Astrocyte (in vitro differentiated cells and primary cell): ENCODE measurements around the gene CDKAL1. TPM values are rescaled to one million over a fixed set of nuclear protein-coding genes. Genes with fewer than 3 reads are reported as not detected.

Experiments
- DNase-seq: peaks from one replicate; pipeline ENCODE4 v3.0.0-alpha.2; 2010; ENCODE audit warnings: low read depth
- FAIRE-seq: peaks from 2 replicates; lab custom pipeline; 2011; peaks lifted over from hg19 to GRCh38; lab: Jason Lieb, UNC
- H2AFZ ChIP-seq: 2 replicates; pipeline ENCODE4 v1.6.0; 2012; ENCODE audit warnings: low read depth, low read length, inconsistent platforms
- H3K27ac ChIP-seq: 2 replicates; pipeline ENCODE4 v1.5.1; 2011; ENCODE audit warnings: low read depth, low read length, inconsistent platforms
- H3K27me3 ChIP-seq: 2 replicates; pipeline ENCODE4 v1.6.0; 2011; ENCODE audit warnings: low read length, inconsistent platforms; ENCODE audit not compliant: insufficient read depth
- H3K36me3 ChIP-seq: 2 replicates; pipeline ENCODE4 v1.5.1; 2011; ENCODE audit warnings: low read length, inconsistent platforms; ENCODE audit not compliant: insufficient read depth
- H3K4me1 ChIP-seq: 2 replicates; pipeline ENCODE4 v1.5.1; 2011; ENCODE audit warnings: low read length, inconsistent platforms; ENCODE audit not compliant: insufficient read depth
- H3K4me2 ChIP-seq: 2 replicates; pipeline ENCODE4 v1.6.0; 2012; ENCODE audit warnings: low read length, inconsistent platforms
- H3K4me3 ChIP-seq: 2 replicates; pipeline ENCODE4 v1.5.1; 2011; ENCODE audit warnings: low read depth, mild to moderate bottlenecking, low read length, inconsistent platforms; ENCODE audit not compliant: insufficient read depth
- H3K79me2 ChIP-seq: 2 replicates; pipeline ENCODE4 v1.6.0; 2012; ENCODE audit warnings: mild to moderate bottlenecking, low read length, inconsistent platforms; ENCODE audit not compliant: insufficient read depth
- H3K9ac ChIP-seq: 2 replicates; pipeline ENCODE4 v1.6.0; 2012; ENCODE audit warnings: mild to moderate bottlenecking, low read length, inconsistent platforms
- H3K9me3 ChIP-seq: 2 replicates; pipeline ENCODE4 v1.5.1; 2012; ENCODE audit warnings: low read depth, mild to moderate bottlenecking, low read length, inconsistent platforms; ENCODE audit not compliant: insufficient read depth
- H4K20me1 ChIP-seq: 2 replicates; pipeline ENCODE4 v1.6.0; 2012; ENCODE audit warnings: low read length, inconsistent platforms; ENCODE audit not compliant: insufficient read depth
- H3K27ac Mint-ChIP-seq: one replicate; pipeline ENCODE4 v1.8.0; 2021; ENCODE audit warnings: mild to moderate bottlenecking, mixed read lengths; ENCODE audit not compliant: unreplicated experiment
- H3K27me3 Mint-ChIP-seq: one replicate; pipeline ENCODE4 v1.8.0; 2021; ENCODE audit warnings: low read depth, mixed read lengths; ENCODE audit not compliant: unreplicated experiment
- H3K36me3 Mint-ChIP-seq: one replicate; pipeline ENCODE4 v1.8.0; 2021; ENCODE audit warnings: low read depth, mixed read lengths; ENCODE audit not compliant: unreplicated experiment
- H3K4me1 Mint-ChIP-seq: one replicate; pipeline ENCODE4 v1.8.0; 2021; ENCODE audit warnings: low read depth, mixed read lengths; ENCODE audit not compliant: unreplicated experiment
- H3K4me3 Mint-ChIP-seq: one replicate; pipeline ENCODE4 v1.8.0; 2021; ENCODE audit warnings: mild to moderate bottlenecking, moderate library complexity, mixed read lengths; ENCODE audit not compliant: unreplicated experiment
- H3K9me3 Mint-ChIP-seq: one replicate; pipeline ENCODE4 v1.8.0; 2021; ENCODE audit warnings: mild to moderate bottlenecking, mixed read lengths; ENCODE audit not compliant: unreplicated experiment
- EZH2 ChIP-seq: IDR thresholded peaks from 2 replicates; pipeline ENCODE4 v1.6.1; 2012; ENCODE audit warnings: mild to moderate bottlenecking, low read length, inconsistent platforms; ENCODE audit not compliant: insufficient read depth
- total RNA-seq: library from RNA; stranded (reverse); gene quantifications from 2 replicates; pipeline ENCODE4 v1.2.1, GENCODE V29; 2021
- TF ChIP-seq, protein P1 (sequence below): IDR thresholded peaks from 2 replicates; pipeline ENCODE4 v1.5.1; 2011; ENCODE audit warnings: low read depth, mild to moderate bottlenecking, inconsistent platforms, low read length, moderate library complexity; ENCODE audit not compliant: insufficient read depth

The CDKAL1 gene
- total RNA-seq, 1 donor from 2014 or later, result 13.7 TPM

DNA sequence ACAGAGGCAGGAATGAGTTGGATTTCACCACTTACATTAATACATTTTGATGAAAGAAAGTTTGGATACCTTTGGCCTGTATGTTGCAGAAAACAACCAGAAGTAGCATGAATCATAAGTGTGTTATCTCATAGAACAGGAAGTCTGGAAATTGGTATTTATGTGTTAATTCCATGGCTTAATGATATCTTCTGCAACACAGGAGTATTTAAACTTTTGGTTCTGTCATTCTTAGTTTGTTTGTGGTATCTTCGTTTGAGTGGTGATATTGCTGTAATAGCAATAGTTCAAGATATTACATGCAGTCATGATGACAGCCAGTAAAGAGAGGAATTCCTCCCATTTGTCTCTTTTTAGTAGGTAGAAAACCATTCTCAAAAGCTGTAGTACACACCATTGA is 177.3 kb downstream of the CDKAL1 start:
- Histone ChIP-seq H3K9me3 (no peaks in the 10 kb centered on the region), H3K4me2 (no peak overlapping the region), H3K27ac (no peak overlapping the region), H2AFZ (no peak overlapping the region), H4K20me1 (peaks cover 7% of the 10 kb centered on the region), H3K4me1 (no peaks in the 10 kb centered on the region), H3K27me3 (no peaks in the 10 kb centered on the region), H3K79me2 (no peaks in the 10 kb centered on the region), H3K36me3 (no peaks in the 10 kb centered on the region), H3K9ac (no peak overlapping the region), H3K4me3 (no peak overlapping the region)
- Mint-ChIP-seq H3K27me3 (no peaks in the 10 kb centered on the region), H3K27ac (no peak overlapping the region), H3K4me3 (no peak overlapping the region), H3K36me3 (no peaks in the 10 kb centered on the region), H3K9me3 (no peaks in the 10 kb centered on the region), H3K4me1 (peaks cover 20% of the 10 kb centered on the region)
- TF ChIP-seq, protein P1, sequence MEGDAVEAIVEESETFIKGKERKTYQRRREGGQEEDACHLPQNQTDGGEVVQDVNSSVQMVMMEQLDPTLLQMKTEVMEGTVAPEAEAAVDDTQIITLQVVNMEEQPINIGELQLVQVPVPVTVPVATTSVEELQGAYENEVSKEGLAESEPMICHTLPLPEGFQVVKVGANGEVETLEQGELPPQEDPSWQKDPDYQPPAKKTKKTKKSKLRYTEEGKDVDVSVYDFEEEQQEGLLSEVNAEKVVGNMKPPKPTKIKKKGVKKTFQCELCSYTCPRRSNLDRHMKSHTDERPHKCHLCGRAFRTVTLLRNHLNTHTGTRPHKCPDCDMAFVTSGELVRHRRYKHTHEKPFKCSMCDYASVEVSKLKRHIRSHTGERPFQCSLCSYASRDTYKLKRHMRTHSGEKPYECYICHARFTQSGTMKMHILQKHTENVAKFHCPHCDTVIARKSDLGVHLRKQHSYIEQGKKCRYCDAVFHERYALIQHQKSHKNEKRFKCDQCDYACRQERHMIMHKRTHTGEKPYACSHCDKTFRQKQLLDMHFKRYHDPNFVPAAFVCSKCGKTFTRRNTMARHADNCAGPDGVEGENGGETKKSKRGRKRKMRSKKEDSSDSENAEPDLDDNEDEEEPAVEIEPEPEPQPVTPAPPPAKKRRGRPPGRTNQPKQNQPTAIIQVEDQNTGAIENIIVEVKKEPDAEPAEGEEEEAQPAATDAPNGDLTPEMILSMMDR, result no peak
- no peak for TF ChIP-seq EZH2
- DNase-seq, result peak; percentile 58
- FAIRE-seq, result no peak

- Mint-ChIP-seq H3K27me3 (no peaks in the 10 kb centered on the region), H3K4me3 (no peak overlapping the region), H3K9me3 (no peaks in the 10 kb centered on the region), H3K36me3 (no peaks in the 10 kb centered on the region), H3K27ac (no peak overlapping the region), H3K4me1 (peaks cover 20% of the 10 kb centered on the region)
- Histone ChIP-seq H3K4me1 (no peaks in the 10 kb centered on the region), H3K27ac (no peak overlapping the region), H3K27me3 (no peaks in the 10 kb centered on the region), H4K20me1 (peaks cover 7% of the 10 kb centered on the region), H3K4me3 (no peak overlapping the region), H3K9ac (no peak overlapping the region), H3K36me3 (no peaks in the 10 kb centered on the region), H3K9me3 (no peaks in the 10 kb centered on the region), H3K79me2 (no peaks in the 10 kb centered on the region), H2AFZ (no peak overlapping the region), H3K4me2 (no peak overlapping the region)
- TF ChIP-seq, protein P1, result no peak
- no peak for TF ChIP-seq EZH2
- DNase-seq, result no peak
- FAIRE-seq, result no peak
These were observed 177.8 kb downstream of the CDKAL1 start for GRCh38 chr6:20712011-20712410.

GRCh38 chr6:20715135-20715806 is 181.0 kb downstream of the CDKAL1 start:
- no peak overlapping the region for H2AFZ ChIP-seq
- no peaks in the 10 kb centered on the region for H3K27me3 Mint-ChIP-seq
- no peak overlapping the region for H3K27ac ChIP-seq
- no peaks in the 10 kb centered on the region for H3K36me3 Mint-ChIP-seq
- TF ChIP-seq EZH2, result no peak
- TF ChIP-seq, protein P1, result no peak
- H3K4me2 ChIP-seq, result no peak overlapping the region
- H3K36me3 ChIP-seq, result no peaks in the 10 kb centered on the region
- H3K9me3 ChIP-seq, result no peaks in the 10 kb centered on the region
- FAIRE-seq, result no peak
- H3K27me3 ChIP-seq, result no peaks in the 10 kb centered on the region
- no peak overlapping the region for H3K9ac ChIP-seq
- no peak overlapping the region for H3K27ac Mint-ChIP-seq
- no peaks in the 10 kb centered on the region for H3K4me1 ChIP-seq
- no peaks in the 10 kb centered on the region for H3K79me2 ChIP-seq
- H3K4me3 ChIP-seq, result no peak overlapping the region
- H3K4me3 Mint-ChIP-seq, result no peak overlapping the region
- H3K9me3 Mint-ChIP-seq, result no peaks in the 10 kb centered on the region
- H4K20me1 ChIP-seq, result peaks cover 7% of the 10 kb centered on the region
- no peak for DNase-seq
- H3K4me1 Mint-ChIP-seq, result peaks cover 18% of the 10 kb centered on the region
